Ramos (cell line): ENCODE measurements around the gene LPAR3.

Source experiments
- in situ Hi-C: fragments of 300-500 bp; cut with MboI; formaldehyde crosslinking; loops from one replicate; pipeline ENCODE4 v1.14.3; 2022; ENCODE audit warnings: low sequenced_read_pairs; ENCODE audit not compliant: unreplicated experiment

LPAR3 gene

DNA sequence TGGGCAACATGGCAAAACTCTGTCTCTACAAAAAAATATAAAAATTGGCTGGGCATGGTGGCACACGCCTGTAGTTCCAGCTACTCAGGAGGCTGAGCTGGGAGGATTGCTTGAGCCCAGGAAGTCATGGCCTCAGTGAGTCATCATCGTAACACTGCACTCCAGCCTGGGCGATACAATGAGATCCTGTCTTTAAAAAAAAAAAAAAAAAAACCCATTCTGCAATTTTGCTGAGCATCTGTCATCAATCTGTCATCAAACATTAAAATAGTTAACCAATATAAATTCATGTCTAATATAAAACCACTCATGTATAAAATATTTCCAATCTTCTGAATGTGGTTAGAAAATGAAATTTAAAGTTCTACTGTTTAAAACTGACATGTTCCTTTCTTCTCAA is 56.9 kb downstream of the LPAR3 start:
- in situ Hi-C loops, result no loop called here

DNA sequence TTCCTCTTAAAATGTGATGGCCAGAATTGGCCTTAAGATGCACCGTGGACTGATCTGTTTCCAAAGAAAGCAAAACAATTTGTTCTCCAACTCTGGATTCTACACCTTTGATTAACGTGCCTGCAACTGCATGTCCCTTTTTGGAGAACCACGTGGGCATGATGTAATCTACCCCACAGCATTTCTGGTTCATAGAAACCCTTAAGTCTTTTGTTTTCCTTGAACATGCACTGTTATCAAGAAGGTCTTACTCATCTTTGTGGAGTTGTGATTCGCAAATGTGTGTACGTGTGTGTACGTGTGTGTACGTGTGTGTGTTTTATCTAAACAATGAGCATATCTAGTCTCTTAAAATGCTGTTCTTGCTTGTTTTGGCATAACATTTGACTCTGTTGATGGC is 57.8 kb downstream of the LPAR3 start:
- in situ Hi-C loops, result no loop called here

- in situ Hi-C loops, result no loop called here
These were observed 58.5 kb downstream of the LPAR3 start for GRCh38 chr1:84834419-84835064.

GRCh38 chr1:84833194-84833593 is 59.8 kb downstream of the LPAR3 start:
- in situ Hi-C loops, result no loop called here

GRCh38 chr1:84830136-84830535 is 62.9 kb downstream of the LPAR3 start:
- in situ Hi-C loops, result no loop called here

- in situ Hi-C loops, result no loop called here
These were observed 65.0 kb downstream of the LPAR3 start for GRCh38 chr1:84827976-84828375.

- in situ Hi-C loops, result no loop called here
These were observed 65.5 kb downstream of the LPAR3 start for GRCh38 chr1:84827555-84827954.

- in situ Hi-C loops, result no loop called here
These were observed 67.8 kb downstream of the LPAR3 start for GRCh38 chr1:84825161-84825560.

- in situ Hi-C loops, result no loop called here
These were observed 69.0 kb downstream of the LPAR3 start for GRCh38 chr1:84823991-84824390.

GRCh38 chr1:84823511-84823910 is 69.5 kb downstream of the LPAR3 start:
- in situ Hi-C loops, result no loop called here

GRCh38 chr1:84810343-84810742 is 82.7 kb downstream of the LPAR3 start:
- in situ Hi-C loops, result no loop called here

DNA sequence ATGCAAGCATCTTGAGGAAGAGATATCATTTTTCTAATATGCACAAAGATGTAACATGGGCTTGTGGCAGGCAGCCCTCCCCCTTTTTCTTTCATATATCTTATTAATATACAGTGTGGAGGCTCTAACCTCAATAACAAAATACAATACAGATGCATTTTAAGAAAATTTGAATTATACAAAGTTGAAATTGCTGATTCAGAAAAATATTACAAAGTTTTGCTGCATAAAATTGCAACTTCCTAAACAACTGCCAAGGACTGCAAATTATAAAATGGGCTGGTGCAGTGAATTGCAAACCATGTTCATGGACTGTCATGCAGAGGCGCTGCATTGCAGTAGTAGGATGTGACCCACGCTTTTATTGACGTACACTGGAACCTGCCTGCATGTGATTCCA is 84.0 kb downstream of the LPAR3 start:
- in situ Hi-C loops, result no loop called here

- in situ Hi-C loops, result no loop called here
These were observed 89.4 kb downstream of the LPAR3 start for GRCh38 chr1:84803604-84804003.

GRCh38 chr1:84802567-84803232 is 90.3 kb downstream of the LPAR3 start:
- in situ Hi-C loops, result no loop called here

GRCh38 chr1:84800090-84801073 is 92.6 kb downstream of the LPAR3 start:
- in situ Hi-C loops, result no loop called here

DNA sequence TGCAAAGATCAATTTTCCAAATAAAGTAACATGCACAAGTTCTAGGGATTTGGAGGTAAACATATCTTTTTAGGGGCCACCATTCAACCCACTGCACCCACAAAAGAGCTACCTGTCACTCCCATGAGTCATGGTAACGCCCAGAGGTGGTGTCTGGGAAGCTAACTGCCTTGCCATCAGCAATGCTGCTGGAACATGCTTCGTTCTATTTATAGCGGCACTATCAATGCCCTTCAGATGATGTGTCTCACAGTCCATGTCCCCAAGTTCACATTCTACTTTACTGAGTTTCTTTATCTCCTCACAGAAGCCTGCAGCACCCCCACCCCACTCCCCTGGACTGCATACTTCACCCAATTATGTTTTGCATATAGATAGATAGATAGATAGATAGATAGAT is 95.4 kb downstream of the LPAR3 start:
- in situ Hi-C loops, result no loop called here

GRCh38 chr1:84795966-84796600 is 96.9 kb downstream of the LPAR3 start:
- in situ Hi-C loops, result no loop called here

- in situ Hi-C loops, result no loop called here
These were observed 97.8 kb downstream of the LPAR3 start for GRCh38 chr1:84795213-84795612.

DNA sequence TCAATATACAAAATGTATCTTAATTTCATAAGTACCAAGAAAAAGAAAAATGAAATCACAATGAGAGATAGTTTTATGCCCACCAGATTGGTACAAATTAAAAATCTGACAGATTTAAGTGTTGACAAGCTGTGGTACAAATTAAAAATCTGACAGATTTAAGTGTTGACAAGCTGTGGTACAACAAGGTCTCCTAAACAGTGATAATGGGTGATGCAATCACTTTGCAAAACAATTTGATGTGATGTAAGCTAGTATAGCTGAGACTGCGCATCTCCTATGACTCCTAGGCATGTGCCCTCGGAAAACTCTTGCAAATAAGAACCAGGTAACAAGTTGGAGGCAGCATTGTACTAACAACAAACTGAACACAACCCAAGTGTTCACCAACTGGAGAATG is 100.6 kb downstream of the LPAR3 start:
- in situ Hi-C loops, result no loop called here

DNA sequence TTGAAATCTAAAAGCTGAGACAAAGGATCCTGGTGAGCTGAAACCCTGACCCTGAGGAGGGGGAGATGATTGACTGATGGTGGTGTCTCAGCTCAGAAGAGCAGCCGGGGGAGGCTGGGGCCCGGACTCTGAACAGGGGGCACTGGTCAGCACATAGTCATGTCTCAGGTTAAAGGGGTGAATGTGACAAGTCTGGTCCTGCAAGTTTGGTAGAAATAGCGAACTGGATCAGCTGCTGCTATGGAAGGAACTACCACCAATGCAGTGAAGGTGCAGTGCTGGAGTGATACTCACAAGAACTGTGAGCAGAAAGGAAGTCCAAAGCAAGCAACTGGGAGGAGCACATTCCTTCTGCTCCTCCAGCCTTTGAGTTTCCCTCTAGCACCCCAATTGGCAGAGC is 104.0 kb downstream of the LPAR3 start:
- in situ Hi-C loops, result no loop called here
